HEK293 (cell line): ENCODE data around the gene KIF5B.

Source experiments
- CTCF ChIA-PET: fragments of 350-600 bp; formaldehyde crosslinking; extraction: SDS; loops from one replicate; lab custom pipeline; 2021; ENCODE audit warnings: antibody characterized with exemption; lab: Yijun Ruan, JAX
- POLR2A ChIA-PET: fragments of 300-600 bp; formaldehyde crosslinking; extraction: SDS; loops from one replicate; lab custom pipeline; 2020; ENCODE audit warnings: antibody characterized with exemption, inconsistent platforms; lab: Yijun Ruan, JAX
- H3K27ac ChIP-seq: fragments of 200-500 bp; sonication (Bioruptor generic); 2 replicates; pipeline ENCODE4 v1.5.1; 2014; ENCODE audit warnings: low read depth, low read length, control low read depth, inconsistent platforms; ENCODE audit errors: extremely low read depth
- H3K36me3 ChIP-seq, 2 experiments: fragments of 200-500 bp in 1 of 2; sonication (Bioruptor generic) in 1 of 2; 1 replicate in 1 of 2; 2 replicates in 1 of 2; pipeline ENCODE4 v1.5.1; 2014 to 2017; ENCODE audit warnings: inconsistent platforms in 2 of 2, low read length in 2 of 2; ENCODE audit not compliant: control insufficient read depth in 2 of 2, insufficient read depth in 1 of 2
- H3K4me1 ChIP-seq: fragments of 200-500 bp; sonication (Bioruptor generic); 2 replicates; pipeline ENCODE4 v1.5.1; 2014; ENCODE audit warnings: mild to moderate bottlenecking, low read length, inconsistent platforms; ENCODE audit not compliant: control insufficient read depth, insufficient read depth
- H3K4me3 ChIP-seq: 2 replicates; pipeline ENCODE4 v1.5.1; 2011; ENCODE audit warnings: low read depth, mild to moderate bottlenecking, control low read depth, low read length, moderate library complexity
- H3K9me3 ChIP-seq: fragments of 200-500 bp; sonication (Bioruptor generic); 2 replicates; pipeline ENCODE4 v1.5.1; 2014; ENCODE audit warnings: low read depth, low read length, inconsistent platforms; ENCODE audit not compliant: control insufficient read depth, insufficient read depth
- BCL11B ChIP-seq: fragments of 450-650 bp; formaldehyde crosslinking; IDR thresholded peaks from 2 replicates; pipeline ENCODE4 v1.5.1; 2016; ENCODE audit warnings: low read depth, missing biosample characterization, missing genetic modification characterization
- GFI1B ChIP-seq: fragments of 450-650 bp; formaldehyde crosslinking; IDR thresholded peaks from 2 replicates; pipeline ENCODE4 v1.5.1; 2016; ENCODE audit warnings: missing biosample characterization, missing genetic modification characterization
- GLIS1 ChIP-seq: fragments of 450-650 bp; formaldehyde crosslinking; IDR thresholded peaks from 2 replicates; pipeline ENCODE4 v1.5.1; 2016; ENCODE audit warnings: missing biosample characterization, missing genetic modification characterization
- GLIS2 ChIP-seq: fragments of 450-650 bp; formaldehyde crosslinking; IDR thresholded peaks from 2 replicates; pipeline ENCODE4 v1.5.1; 2016; ENCODE audit warnings: missing biosample characterization, missing genetic modification characterization
- IKZF3 ChIP-seq: fragments of 450-650 bp; IDR thresholded peaks from 2 replicates; pipeline ENCODE4 v1.5.0; 2018; ENCODE audit warnings: missing biosample characterization, mild to moderate bottlenecking, missing genetic modification characterization, moderate library complexity
- MYNN ChIP-seq: fragments of 450-650 bp; formaldehyde crosslinking; IDR thresholded peaks from 2 replicates; pipeline ENCODE4 v1.5.1; 2016; ENCODE audit warnings: missing biosample characterization, missing genetic modification characterization, borderline replicate concordance
- PRDM1 ChIP-seq: fragments of 450-650 bp; formaldehyde crosslinking; IDR thresholded peaks from 2 replicates; pipeline ENCODE4; 2016; ENCODE audit warnings: missing biosample characterization, missing genetic modification characterization
- SP7 ChIP-seq: fragments of 450-650 bp; formaldehyde crosslinking; IDR thresholded peaks from 2 replicates; pipeline ENCODE4 v1.5.1; 2016; ENCODE audit warnings: missing biosample characterization, missing genetic modification characterization
- TRIM28 ChIP-seq: IDR thresholded peaks from 2 replicates; pipeline ENCODE4 v1.6.1; 2011; ENCODE audit warnings: low read length, control low read depth, borderline replicate concordance
- ZBTB17 ChIP-seq: fragments of 450-650 bp; formaldehyde crosslinking; IDR thresholded peaks from 2 replicates; pipeline ENCODE4 v1.5.1; 2016; ENCODE audit warnings: missing biosample characterization, missing genetic modification characterization
- ZNF112 ChIP-seq: fragments of 450-650 bp; formaldehyde crosslinking; IDR thresholded peaks from 2 replicates; pipeline ENCODE4 v1.5.0; 2017; ENCODE audit warnings: missing biosample characterization, missing genetic modification characterization
- ZNF133 ChIP-seq: fragments of 450-650 bp; formaldehyde crosslinking; IDR thresholded peaks from 2 replicates; pipeline ENCODE4 v1.5.1; 2016; ENCODE audit warnings: missing biosample characterization, missing genetic modification characterization
- ZNF146 ChIP-seq: fragments of 450-650 bp; formaldehyde crosslinking; IDR thresholded peaks from 2 replicates; pipeline ENCODE4 v1.5.1; 2016; ENCODE audit warnings: missing biosample characterization, missing genetic modification characterization
- ZNF223 ChIP-seq: fragments of 450-650 bp; formaldehyde crosslinking; IDR thresholded peaks from 2 replicates; pipeline ENCODE4 v1.5.1; 2016; ENCODE audit warnings: missing biosample characterization, missing genetic modification characterization
- ZNF335 ChIP-seq: fragments of 450-650 bp; formaldehyde crosslinking; conservative IDR thresholded peaks from 2 replicates; pipeline ENCODE4 v1.5.1; 2016; ENCODE audit warnings: missing biosample characterization, missing genetic modification characterization
- ZNF350 ChIP-seq: fragments of 450-650 bp; formaldehyde crosslinking; IDR thresholded peaks from 2 replicates; pipeline ENCODE4 v1.5.0; 2017; ENCODE audit warnings: missing biosample characterization, mild to moderate bottlenecking, missing genetic modification characterization
- ZNF354C ChIP-seq: fragments of 450-650 bp; formaldehyde crosslinking; IDR thresholded peaks from 2 replicates; pipeline ENCODE4 v1.5.1; 2016; ENCODE audit warnings: missing biosample characterization, missing genetic modification characterization, low read depth, borderline replicate concordance
- ZNF510 ChIP-seq: fragments of 450-650 bp; formaldehyde crosslinking; IDR thresholded peaks from 2 replicates; pipeline ENCODE4 v1.5.1; 2018; ENCODE audit warnings: mild to moderate bottlenecking, missing genetic modification characterization, missing biosample characterization; ENCODE audit not compliant: insufficient replicate concordance
- ZNF544 ChIP-seq: fragments of 450-650 bp; formaldehyde crosslinking; IDR thresholded peaks from 2 replicates; pipeline ENCODE4 v1.5.0; 2017; ENCODE audit warnings: missing biosample characterization, missing genetic modification characterization
- ZNF555 ChIP-seq: fragments of 450-650 bp; formaldehyde crosslinking; conservative IDR thresholded peaks from 2 replicates; pipeline ENCODE4 v1.5.1; 2017; ENCODE audit warnings: missing biosample characterization, mild to moderate bottlenecking, missing genetic modification characterization, inconsistent platforms
- ZNF558 ChIP-seq: fragments of 450-650 bp; formaldehyde crosslinking; IDR thresholded peaks from 2 replicates; pipeline ENCODE4 v1.5.1; 2016; ENCODE audit warnings: missing biosample characterization, missing genetic modification characterization
- ZNF600 ChIP-seq: fragments of 450-650 bp; formaldehyde crosslinking; IDR thresholded peaks from 2 replicates; pipeline ENCODE4 v1.5.1; 2016; ENCODE audit warnings: missing biosample characterization, missing genetic modification characterization
- ZNF626 ChIP-seq: fragments of 450-650 bp; sonication (Bioruptor Pico); formaldehyde crosslinking; IDR thresholded peaks from 2 replicates; pipeline ENCODE4 v1.5.1; 2018; ENCODE audit warnings: missing biosample characterization, missing genetic modification characterization, inconsistent platforms
- ZNF664 ChIP-seq: fragments of 450-650 bp; formaldehyde crosslinking; IDR thresholded peaks from 2 replicates; pipeline ENCODE4 v1.5.1; 2016; ENCODE audit warnings: missing biosample characterization, missing genetic modification characterization
- ZNF701 ChIP-seq: fragments of 450-650 bp; formaldehyde crosslinking; IDR thresholded peaks from 2 replicates; pipeline ENCODE4 v1.5.1; 2016; ENCODE audit warnings: missing biosample characterization, missing genetic modification characterization
- ZNF776 ChIP-seq: fragments of 450-650 bp; formaldehyde crosslinking; IDR thresholded peaks from 2 replicates; pipeline ENCODE4 v1.5.0; 2017; ENCODE audit warnings: missing biosample characterization, missing genetic modification characterization, borderline replicate concordance
- ZNF837 ChIP-seq: fragments of 450-650 bp; formaldehyde crosslinking; IDR thresholded peaks from 2 replicates; pipeline ENCODE4 v1.5.1; 2016; ENCODE audit warnings: missing biosample characterization, missing genetic modification characterization
- ZSCAN16 ChIP-seq: fragments of 450-650 bp; formaldehyde crosslinking; IDR thresholded peaks from 2 replicates; pipeline ENCODE4 v1.5.1; 2016; ENCODE audit warnings: missing biosample characterization, missing genetic modification characterization
- ZSCAN23 ChIP-seq: fragments of 450-650 bp; formaldehyde crosslinking; IDR thresholded peaks from 2 replicates; pipeline ENCODE4 v1.5.1; 2016; ENCODE audit warnings: missing biosample characterization, missing genetic modification characterization
- TF ChIP-seq, protein P1 (sequence below): fragments of 450-650 bp; formaldehyde crosslinking; IDR thresholded peaks from 2 replicates; pipeline ENCODE4 v1.5.1; 2016; ENCODE audit warnings: missing biosample characterization, missing genetic modification characterization
- TF ChIP-seq, protein P2 (sequence below): fragments of 450-650 bp; formaldehyde crosslinking; IDR thresholded peaks from 2 replicates; pipeline ENCODE4 v1.5.1; 2016; ENCODE audit warnings: missing biosample characterization, missing genetic modification characterization
- TF ChIP-seq, protein P3 (sequence below): fragments of 450-650 bp; formaldehyde crosslinking; IDR thresholded peaks from 2 replicates; pipeline ENCODE4 v1.5.1; 2016; ENCODE audit warnings: missing biosample characterization, missing genetic modification characterization
- TF ChIP-seq, protein P4 (sequence below): fragments of 450-650 bp; formaldehyde crosslinking; IDR thresholded peaks from 2 replicates; pipeline ENCODE4 v1.5.1; 2017; ENCODE audit warnings: missing biosample characterization, missing genetic modification characterization

Gene KIF5B

DNA sequence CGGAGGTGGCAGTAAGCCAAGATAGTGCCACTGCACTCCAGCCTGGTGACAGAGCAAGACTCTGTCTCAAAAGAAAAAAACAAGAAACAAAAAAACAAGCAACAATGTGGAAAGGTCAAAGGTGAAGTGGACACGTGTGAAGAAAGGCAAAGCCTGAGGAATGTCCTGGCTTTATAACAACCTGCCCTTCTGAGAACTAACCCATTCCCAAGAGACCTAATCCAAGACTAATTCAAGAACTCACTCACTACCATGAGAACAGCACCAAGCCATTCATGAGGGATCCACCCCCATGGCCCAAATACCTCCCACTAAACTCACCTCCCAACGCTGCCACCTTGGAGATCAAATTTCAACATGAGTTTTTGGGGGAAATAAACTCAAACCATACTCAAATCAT lies 47.5 kb upstream of the KIF5B start:
- Histone ChIP-seq H3K4me1 (peaks cover 7% of the 10 kb centered on the region; the same call in 1 of the 2 replicates), H3K27ac (0 out of 2 replicates have a peak overlapping the region, but pooled peaks have one; percentile 13), H3K4me3 (no peak overlapping the region), H3K9me3 (no peaks in the 10 kb centered on the region), H3K36me3 (no peaks in the 10 kb centered on the region)
- POLR2A ChIA-PET = no interaction called here
- CTCF ChIA-PET = no interaction called here
- TF ChIP-seq ZNF223 (tag by site-specific recombination) (no peak), ZNF626 (tag by site-specific recombination) (no peak), ZNF600 (tag by site-specific recombination) (peak; percentile 18; the same call in 1 of the 2 replicates), ZNF837 (tag by site-specific recombination) (no peak), GLIS1 (tag by site-specific recombination) (peak; percentile 64), ZNF112 (tag by site-specific recombination) (no peak), ZSCAN16 (tag by site-specific recombination) (no peak), ZBTB17 (no peak), ZNF350 (tag by site-specific recombination) (no peak), IKZF3 (tag by site-specific recombination) (no peak), ZNF701 (tag by site-specific recombination) (no peak), GFI1B (no peak), PRDM1 (tag by site-specific recombination) (no peak), ZNF354C (tag by site-specific recombination) (no peak), BCL11B (tag by site-specific recombination) (0 out of 2 replicates have a peak, but pooled peaks have one; percentile 60), GLIS2 (peak; percentile 31; the same call in 1 of the 2 replicates), ZNF544 (tag by site-specific recombination) (no peak), ZNF776 (tag by site-specific recombination) (no peak), ZNF555 (tag by site-specific recombination) (no peak), ZNF335 (no peak), ZSCAN23 (tag by site-specific recombination) (no peak), ZNF664 (tag by site-specific recombination) (no peak), TRIM28 (no peak), ZNF558 (tag by site-specific recombination) (no peak), SP7 (tag by site-specific recombination) (0 out of 2 replicates have a peak, but pooled peaks have one; percentile 15), MYNN (no peak), ZNF133 (tag by site-specific recombination) (no peak), ZNF510 (tag by site-specific recombination) (no peak), ZNF146 (no peak)
- TF ChIP-seq, protein P1, sequence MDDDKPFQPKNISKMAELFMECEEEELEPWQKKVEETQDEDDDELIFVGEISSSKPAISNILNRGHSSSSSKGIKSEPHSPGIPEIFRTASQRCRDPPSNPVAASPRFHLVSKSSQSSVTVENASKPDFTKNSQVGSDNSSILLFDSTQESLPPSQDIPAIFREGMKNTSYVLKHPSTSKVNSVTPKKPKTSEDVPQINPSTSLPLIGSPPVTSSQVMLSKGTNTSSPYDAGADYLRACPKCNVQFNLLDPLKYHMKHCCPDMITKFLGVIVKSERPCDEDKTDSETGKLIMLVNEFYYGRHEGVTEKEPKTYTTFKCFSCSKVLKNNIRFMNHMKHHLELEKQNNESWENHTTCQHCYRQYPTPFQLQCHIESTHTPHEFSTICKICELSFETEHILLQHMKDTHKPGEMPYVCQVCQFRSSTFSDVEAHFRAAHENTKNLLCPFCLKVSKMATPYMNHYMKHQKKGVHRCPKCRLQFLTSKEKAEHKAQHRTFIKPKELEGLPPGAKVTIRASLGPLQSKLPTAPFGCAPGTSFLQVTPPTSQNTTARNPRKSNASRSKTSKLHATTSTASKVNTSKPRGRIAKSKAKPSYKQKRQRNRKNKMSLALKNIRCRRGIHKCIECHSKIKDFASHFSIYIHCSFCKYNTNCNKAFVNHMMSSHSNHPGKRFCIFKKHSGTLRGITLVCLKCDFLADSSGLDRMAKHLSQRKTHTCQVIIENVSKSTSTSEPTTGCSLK (tag by site-specific recombination) = no peak
- TF ChIP-seq, protein P2, sequence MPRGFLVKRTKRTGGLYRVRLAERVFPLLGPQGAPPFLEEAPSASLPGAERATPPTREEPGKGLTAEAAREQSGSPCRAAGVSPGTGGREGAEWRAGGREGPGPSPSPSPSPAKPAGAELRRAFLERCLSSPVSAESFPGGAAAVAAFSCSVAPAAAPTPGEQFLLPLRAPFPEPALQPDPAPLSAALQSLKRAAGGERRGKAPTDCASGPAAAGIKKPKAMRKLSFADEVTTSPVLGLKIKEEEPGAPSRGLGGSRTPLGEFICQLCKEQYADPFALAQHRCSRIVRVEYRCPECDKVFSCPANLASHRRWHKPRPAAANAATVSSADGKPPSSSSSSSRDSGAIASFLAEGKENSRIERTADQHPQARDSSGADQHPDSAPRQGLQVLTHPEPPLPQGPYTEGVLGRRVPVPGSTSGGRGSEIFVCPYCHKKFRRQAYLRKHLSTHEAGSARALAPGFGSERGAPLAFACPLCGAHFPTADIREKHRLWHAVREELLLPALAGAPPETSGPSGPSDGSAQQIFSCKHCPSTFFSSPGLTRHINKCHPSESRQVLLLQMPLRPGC (tag by site-specific recombination) = no peak
- TF ChIP-seq, protein P3, sequence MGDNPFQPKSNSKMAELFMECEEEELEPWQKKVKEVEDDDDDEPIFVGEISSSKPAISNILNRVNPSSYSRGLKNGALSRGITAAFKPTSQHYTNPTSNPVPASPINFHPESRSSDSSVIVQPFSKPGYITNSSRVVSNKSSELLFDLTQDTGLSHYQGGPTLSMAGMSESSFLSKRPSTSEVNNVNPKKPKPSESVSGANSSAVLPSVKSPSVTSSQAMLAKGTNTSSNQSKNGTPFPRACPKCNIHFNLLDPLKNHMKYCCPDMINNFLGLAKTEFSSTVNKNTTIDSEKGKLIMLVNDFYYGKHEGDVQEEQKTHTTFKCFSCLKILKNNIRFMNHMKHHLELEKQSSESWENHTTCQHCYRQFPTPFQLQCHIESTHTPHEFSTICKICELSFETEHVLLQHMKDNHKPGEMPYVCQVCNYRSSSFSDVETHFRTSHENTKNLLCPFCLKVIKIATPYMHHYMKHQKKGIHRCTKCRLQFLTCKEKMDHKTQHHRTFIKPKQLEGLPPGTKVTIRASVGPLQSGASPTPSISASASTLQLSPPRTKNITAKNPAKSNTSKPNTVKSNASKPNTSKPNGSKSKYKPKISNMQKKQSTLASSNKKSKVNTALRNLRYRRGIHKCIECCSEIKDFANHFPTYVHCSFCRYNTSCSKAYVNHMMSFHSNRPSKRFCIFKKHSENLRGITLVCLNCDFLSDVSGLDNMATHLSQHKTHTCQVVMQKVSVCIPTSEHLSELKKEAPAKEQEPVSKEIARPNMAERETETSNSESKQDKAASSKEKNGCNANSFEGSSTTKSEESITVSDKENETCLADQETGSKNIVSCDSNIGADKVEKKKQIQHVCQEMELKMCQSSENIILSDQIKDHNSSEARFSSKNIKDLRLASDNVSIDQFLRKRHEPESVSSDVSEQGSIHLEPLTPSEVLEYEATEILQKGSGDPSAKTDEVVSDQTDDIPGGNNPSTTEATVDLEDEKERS = no peak
- TF ChIP-seq, protein P4, sequence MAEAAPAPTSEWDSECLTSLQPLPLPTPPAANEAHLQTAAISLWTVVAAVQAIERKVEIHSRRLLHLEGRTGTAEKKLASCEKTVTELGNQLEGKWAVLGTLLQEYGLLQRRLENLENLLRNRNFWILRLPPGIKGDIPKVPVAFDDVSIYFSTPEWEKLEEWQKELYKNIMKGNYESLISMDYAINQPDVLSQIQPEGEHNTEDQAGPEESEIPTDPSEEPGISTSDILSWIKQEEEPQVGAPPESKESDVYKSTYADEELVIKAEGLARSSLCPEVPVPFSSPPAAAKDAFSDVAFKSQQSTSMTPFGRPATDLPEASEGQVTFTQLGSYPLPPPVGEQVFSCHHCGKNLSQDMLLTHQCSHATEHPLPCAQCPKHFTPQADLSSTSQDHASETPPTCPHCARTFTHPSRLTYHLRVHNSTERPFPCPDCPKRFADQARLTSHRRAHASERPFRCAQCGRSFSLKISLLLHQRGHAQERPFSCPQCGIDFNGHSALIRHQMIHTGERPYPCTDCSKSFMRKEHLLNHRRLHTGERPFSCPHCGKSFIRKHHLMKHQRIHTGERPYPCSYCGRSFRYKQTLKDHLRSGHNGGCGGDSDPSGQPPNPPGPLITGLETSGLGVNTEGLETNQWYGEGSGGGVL = 0 out of 2 replicates have a peak, but pooled peaks have one; percentile 19
